Measurements from ENCODE around the gene PTCH2. TPM values are rescaled to one million over a fixed set of nuclear protein-coding genes. Genes with fewer than 3 reads are reported as not detected.
A peak's percentile ranks its signal among the peaks of the same experiment; 100 is the strongest.

Gene PTCH2
- total RNA-seq, 2 experiments from 2014 or later: 0.13 to 0.97 TPM

GRCh38 chr1:44783697-44784093 is 59.4 kb downstream of the PTCH2 start:
- DNase-seq (no peak), ATAC-seq (no peak)
- no peaks in the 10 kb centered on the region for H3K27me3 Mint-ChIP-seq
- TF ChIP-seq CTCF (IDR thresholded peaks at IDR 0.05): no peak
- intact Hi-C loops (cut with micrococcal nuclease): loop anchor here (5.0 kb wide), 1 partner anchor 34 kb away; no protein-coding TSS in a partner anchor
- peaks cover 36% of the 10 kb centered on the region for H3K36me3 Mint-ChIP-seq (ENCODE audit: low read depth)
- peak overlapping the region; percentile 78 for H3K27ac Mint-ChIP-seq
- H3K4me3 Mint-ChIP-seq: peak overlapping the region; percentile 70
- CTCF ChIA-PET: interaction anchor here (0.7 to 4.0 kb wide), 8 partner anchors 8 to 123 kb away, joined by 3 to 29 read pairs (median 6); partner anchors contain the start of genes BTBD19, PLK3 and RPS8
- H3K9me3 Mint-ChIP-seq: no peaks in the 10 kb centered on the region
- peaks cover 49% of the 10 kb centered on the region for H3K4me1 Mint-ChIP-seq (ENCODE audit: low read depth)
- POLR2A ChIA-PET: interaction anchor here (0.6 to 11.9 kb wide), 11 partner anchors 5 to 108 kb away, joined by 3 to 181 read pairs (median 37); partner anchors contain the start of genes BEST4, BTBD19, DYNLT4 and PLK3

- ChIA-PET CTCF (interaction anchor here (0.7 kb wide), 1 partner anchor 19 kb away, joined by 3 read pairs; the partner anchor contains the start of gene PLK3), POLR2A (interaction anchor here (0.6 to 10.7 kb wide), 7 partner anchors 8 to 59 kb away, joined by 3 to 181 read pairs (median 99); partner anchors contain the start of genes BEST4, BTBD19, DYNLT4 and PLK3)
- no peak for ATAC-seq
- H3K27ac Mint-ChIP-seq: no peak overlapping the region
- TF ChIP-seq CTCF (IDR thresholded peaks at IDR 0.05): no peak
- intact Hi-C loops (cut with micrococcal nuclease): loop anchor here (5.0 kb wide), 1 partner anchor 37 kb away; no protein-coding TSS in a partner anchor
- no peak for DNase-seq
- H3K4me1 Mint-ChIP-seq (ENCODE audit: low read depth): peaks cover 57% of the 10 kb centered on the region
- peaks cover 67% of the 10 kb centered on the region for H3K36me3 Mint-ChIP-seq (ENCODE audit: low read depth)
- no peak overlapping the region for H3K4me3 Mint-ChIP-seq
- H3K27me3 Mint-ChIP-seq: no peaks in the 10 kb centered on the region
- H3K9me3 Mint-ChIP-seq: no peaks in the 10 kb centered on the region
These were observed 62.4 kb downstream of the PTCH2 start for GRCh38 chr1:44780583-44781121.

GRCh38 chr1:44778705-44779576 is 64.1 kb downstream of the PTCH2 start:
- DNase-seq (no peak), ATAC-seq (no peak)
- no peaks in the 10 kb centered on the region for H3K27me3 Mint-ChIP-seq
- intact Hi-C loops (cut with micrococcal nuclease): loop anchor here (5.0 kb wide), 1 partner anchor 47 kb away; the partner anchor contains the start of gene RNU5D-1
- ChIA-PET POLR2A (interaction anchor here (1.0 to 10.7 kb wide), 11 partner anchors 10 to 57 kb away, joined by 3 to 181 read pairs (median 79); partner anchors contain the start of genes BEST4, BTBD19, DYNLT4 and PLK3), CTCF (interaction anchor here (1.7 kb wide), 1 partner anchor 48 kb away, joined by 4 read pairs; the partner anchor contains the start of gene RNU5D-1)
- H3K36me3 Mint-ChIP-seq (ENCODE audit: low read depth): peaks cover 73% of the 10 kb centered on the region
- H3K9me3 Mint-ChIP-seq: no peaks in the 10 kb centered on the region
- peak overlapping the region; percentile 96 for H3K27ac Mint-ChIP-seq
- H3K4me1 Mint-ChIP-seq (ENCODE audit: low read depth): peaks cover 51% of the 10 kb centered on the region
- TF ChIP-seq CTCF (IDR thresholded peaks at IDR 0.05): no peak
- H3K4me3 Mint-ChIP-seq: peak overlapping the region; percentile 91

- no peak for ATAC-seq
These were observed 65.0 kb downstream of the PTCH2 start for GRCh38 chr1:44777969-44778635.

More at GRCh38 chr1:44777969-44778635, 65.0 kb downstream of the PTCH2 start:
- no peak for TF ChIP-seq CTCF (IDR thresholded peaks at IDR 0.05)
- peak overlapping the region; percentile 96 for H3K27ac Mint-ChIP-seq
- H3K9me3 Mint-ChIP-seq: no peaks in the 10 kb centered on the region
- H3K4me1 Mint-ChIP-seq (ENCODE audit: low read depth): peaks cover 44% of the 10 kb centered on the region
- intact Hi-C loops (cut with micrococcal nuclease): loop anchor here (5.0 kb wide), 1 partner anchor 46 kb away; the partner anchor contains the start of gene RNU5D-1
- H3K4me3 Mint-ChIP-seq: peak overlapping the region; percentile 91
- DNase-seq: no peak
- peaks cover 75% of the 10 kb centered on the region for H3K36me3 Mint-ChIP-seq (ENCODE audit: low read depth)
- no peaks in the 10 kb centered on the region for H3K27me3 Mint-ChIP-seq
- ChIA-PET POLR2A (interaction anchor here (1.0 to 10.7 kb wide), 11 partner anchors 11 to 54 kb away, joined by 3 to 181 read pairs (median 79); partner anchors contain the start of genes BEST4, BTBD19, DYNLT4 and PLK3), CTCF (interaction anchor here (1.7 kb wide), 1 partner anchor 47 kb away, joined by 4 read pairs; the partner anchor contains the start of gene RNU5D-1)
